IMR-90 (cell line): ENCODE results near the gene ZNF469. TPM values are rescaled to one million over a fixed set of nuclear protein-coding genes. Genes with fewer than 3 reads are reported as not detected.

Experiments
- ATAC-seq: fragments of 200-7000 bp; cut with Tn5 transposase; 2 replicates; pipeline ENCODE4 v1.9.1; 2020; ENCODE audit warnings: low read depth, mild to moderate bottlenecking, moderate library complexity
- BruUV-seq: library from RNA; stranded (reverse); fragments of 400-500 nt; replicated peaks from 2 replicates; lab custom pipeline; 2021; lab: Mats Ljungman, UMichigan
- CTCF ChIA-PET: fragments of 300-600 bp; formaldehyde crosslinking; extraction: SDS; loops from one replicate; lab custom pipeline; 2021; ENCODE audit warnings: antibody characterized with exemption; lab: Yijun Ruan, JAX
- POLR2A ChIA-PET: fragments of 300-600 bp; sonication (Branson Sonifier 250); formaldehyde crosslinking; loops from one replicate; lab custom pipeline; 2022; ENCODE audit warnings: antibody characterized with exemption; ENCODE audit not compliant: unreplicated experiment; lab: Charles Lee
- DNase-seq: peaks from one replicate; pipeline ENCODE4 v3.0.0; 2013
- H2AFZ ChIP-seq: replicated peaks from 2 replicates; pipeline ENCODE3; 2013; ENCODE audit warnings: low read length, mild to moderate bottlenecking; ENCODE audit not compliant: poor library complexity
- H2AK5ac ChIP-seq: 2 replicates; pipeline ENCODE4 v1.6.1; 2013; ENCODE audit warnings: low read depth, low read length, inconsistent platforms
- H2AK9ac ChIP-seq: replicated peaks from 2 replicates; pipeline ENCODE3; 2013; ENCODE audit warnings: mild to moderate bottlenecking, low read depth, low read length, moderate library complexity; ENCODE audit not compliant: poor library complexity
- H2BK120ac ChIP-seq: 2 replicates; pipeline ENCODE4 v1.6.1; 2013; ENCODE audit warnings: low read depth, low read length, inconsistent platforms
- H2BK15ac ChIP-seq: 3 replicates; pipeline ENCODE4 v1.6.1; 2013; ENCODE audit warnings: low read depth, low read length, inconsistent platforms
- H2BK20ac ChIP-seq: 2 replicates; pipeline ENCODE4 v1.6.1; 2013; ENCODE audit warnings: low read depth, mild to moderate bottlenecking, inconsistent platforms, low read length, moderate library complexity
- H2BK5ac ChIP-seq: 2 replicates; pipeline ENCODE4 v1.6.1; 2013; ENCODE audit warnings: mild to moderate bottlenecking, low read depth, low read length, inconsistent platforms; ENCODE audit not compliant: poor library complexity, severe bottlenecking
- H3K14ac ChIP-seq: replicated peaks from 2 replicates; pipeline ENCODE4 v1.6.1; 2013; ENCODE audit warnings: low read depth, low read length, inconsistent platforms
- H3K18ac ChIP-seq: 2 replicates; pipeline ENCODE4 v1.6.1; 2013; ENCODE audit warnings: low read depth, low read length, control low read depth
- H3K23ac ChIP-seq: 2 replicates; pipeline ENCODE4 v1.6.1; 2013; ENCODE audit warnings: low read depth, low read length, inconsistent platforms
- H3K27ac ChIP-seq: 2 replicates; pipeline ENCODE4 v1.5.1; 2013; ENCODE audit warnings: mild to moderate bottlenecking, control low read depth, low read length; ENCODE audit not compliant: insufficient read depth
- H3K27me3 ChIP-seq: 2 replicates; pipeline ENCODE4 v1.6.1; 2013; ENCODE audit warnings: low read length; ENCODE audit not compliant: control insufficient read depth, insufficient read depth
- H3K36me3 ChIP-seq: 2 replicates; pipeline ENCODE4 v1.6.1; 2013; ENCODE audit warnings: low read length, mixed read lengths; ENCODE audit not compliant: control insufficient read depth, insufficient read depth
- H3K4ac ChIP-seq: 2 replicates; pipeline ENCODE4 v1.6.1; 2013; ENCODE audit warnings: low read depth, low read length, inconsistent platforms
- H3K4me1 ChIP-seq: 2 replicates; pipeline ENCODE4 v1.6.1; 2013; ENCODE audit warnings: low read length, mixed read lengths; ENCODE audit not compliant: control insufficient read depth, insufficient read depth
- H3K4me2 ChIP-seq: 2 replicates; pipeline ENCODE4 v1.6.1; 2013; ENCODE audit warnings: low read depth, mild to moderate bottlenecking, control low read depth, low read length, moderate library complexity
- H3K4me3 ChIP-seq: 2 replicates; pipeline ENCODE4 v1.5.1; 2013; ENCODE audit warnings: low read depth, mild to moderate bottlenecking, control low read depth, low read length, moderate library complexity; ENCODE audit not compliant: insufficient read depth
- H3K56ac ChIP-seq: 2 replicates; pipeline ENCODE4 v1.6.1; 2013; ENCODE audit warnings: low read length, inconsistent platforms; ENCODE audit not compliant: insufficient read depth; ENCODE audit errors: extremely low read depth
- H3K79me1 ChIP-seq, 2 experiments: 2 replicates each; pipeline ENCODE4 v1.6.1; 2013; ENCODE audit warnings: low read length in 2 of 2, inconsistent platforms in 1 of 2, low read depth in 1 of 2
- H3K9ac ChIP-seq: 2 replicates; pipeline ENCODE4 v1.6.1; 2013; ENCODE audit warnings: low read depth, low read length, control low read depth
- H3K9me1 ChIP-seq: 2 replicates; pipeline ENCODE4 v1.6.1; 2013; ENCODE audit warnings: low read length, inconsistent platforms; ENCODE audit not compliant: insufficient read depth
- H3K9me3 ChIP-seq: 2 replicates; pipeline ENCODE4 v1.6.1; 2013; ENCODE audit warnings: low read length; ENCODE audit not compliant: control insufficient read depth, insufficient read depth
- H4K20me1 ChIP-seq: 2 replicates; pipeline ENCODE4 v1.6.1; 2013; ENCODE audit warnings: low read length, inconsistent platforms; ENCODE audit not compliant: insufficient read depth
- H4K5ac ChIP-seq: 2 replicates; pipeline ENCODE4 v1.6.1; 2013; ENCODE audit warnings: mild to moderate bottlenecking, low read depth, low read length, control low read depth
- H4K8ac ChIP-seq, 2 experiments: 2 replicates each; pipeline ENCODE4 v1.6.1; 2013; ENCODE audit warnings: low read depth in 2 of 2, low read length in 2 of 2, control low read depth in 1 of 2, inconsistent platforms in 1 of 2
- H4K91ac ChIP-seq: 2 replicates; pipeline ENCODE4 v1.6.1; 2013; ENCODE audit warnings: low read depth, low read length, inconsistent platforms; ENCODE audit not compliant: insufficient read depth
- BHLHE40 ChIP-seq: fragments of 150-350 bp; IDR thresholded peaks from 2 replicates; pipeline ENCODE4 v1.6.1; 2016; ENCODE audit warnings: mild to moderate bottlenecking, low read depth, low read length
- CEBPB ChIP-seq: IDR thresholded peaks from 2 replicates; pipeline ENCODE4 v1.6.1; 2012; ENCODE audit warnings: low read depth, low read length, improper control_type of control experiment
- CHD1 ChIP-seq: IDR thresholded peaks from 2 replicates; pipeline ENCODE4 v1.6.1; 2012; ENCODE audit warnings: low read depth, low read length, improper control_type of control experiment
- FOS ChIP-seq: fragments of 150-350 bp; IDR thresholded peaks from 2 replicates; pipeline ENCODE4 v1.6.1; 2016; ENCODE audit warnings: low read depth, low read length
- MAFK ChIP-seq: IDR thresholded peaks from 2 replicates; pipeline ENCODE4 v1.6.1; 2012; ENCODE audit warnings: low read depth, low read length, improper control_type of control experiment
- MAZ ChIP-seq: IDR thresholded peaks from 2 replicates; pipeline ENCODE4 v1.6.1; 2012; ENCODE audit warnings: low read depth, mild to moderate bottlenecking, low read length, improper control_type of control experiment, moderate library complexity, borderline replicate concordance
- MXI1 ChIP-seq: IDR thresholded peaks from 2 replicates; pipeline ENCODE4 v1.6.1; 2012; ENCODE audit warnings: low read depth, mild to moderate bottlenecking, low read length, moderate library complexity, borderline replicate concordance
- NFE2L2 ChIP-seq: fragments of 150-350 bp; IDR thresholded peaks from 2 replicates; pipeline ENCODE4 v1.6.1; 2016; ENCODE audit warnings: low read depth, mild to moderate bottlenecking, low read length
- POLR2A ChIP-seq: IDR thresholded peaks from 2 replicates; pipeline ENCODE4 v1.6.1; 2012; ENCODE audit warnings: mild to moderate bottlenecking, low read depth, low read length
- RAD21 ChIP-seq: IDR thresholded peaks from 2 replicates; pipeline ENCODE4 v1.6.1; 2012; ENCODE audit warnings: low read length, improper control_type of control experiment
- RCOR1 ChIP-seq: IDR thresholded peaks from 2 replicates; pipeline ENCODE4 v1.6.1; 2012; ENCODE audit warnings: mild to moderate bottlenecking, low read length, improper control_type of control experiment; ENCODE audit not compliant: insufficient replicate concordance
- RFX5 ChIP-seq: IDR thresholded peaks from 2 replicates; pipeline ENCODE4 v1.8.0; 2012; ENCODE audit warnings: low read depth, mild to moderate bottlenecking, low read length, moderate library complexity
- SMC3 ChIP-seq: fragments of 150-350 bp; IDR thresholded peaks from 2 replicates; pipeline ENCODE4 v1.6.1; 2016; ENCODE audit warnings: low read depth, mild to moderate bottlenecking, antibody characterized with exemption, low read length, moderate library complexity
- WGBS, 2 experiments: methylation state at CpG; one replicate each; pipeline versions ENCODE4 v1.1.5 to v1.1.7; 2013; ENCODE audit warnings: missing lambda C conversion rate in 2 of 2; ENCODE audit not compliant: insufficient read length in 1 of 2; ENCODE audit errors: extremely low coverage in 2 of 2; 5-methylcytosine and 5-hydroxymethylcytosine counted together
- dilution Hi-C: fragments of 300-500 bp; cut with HindIII; formaldehyde crosslinking; loops from one replicate; pipeline ENCODE4 v1.14.3; 2018; ENCODE audit warnings: low sequenced_read_pairs; ENCODE audit not compliant: unreplicated experiment
- in situ Hi-C: fragments of 300-500 bp; cut with MboI; formaldehyde crosslinking; loops from 3 replicates; pipeline ENCODE4 v1.14.3; 2019; ENCODE audit warnings: low sequenced_read_pairs, inconsistent platforms, mixed read lengths
- intact Hi-C: fragments of 100-400 bp; cut with micrococcal nuclease; formaldehyde crosslinking; loops from 2 replicates; pipeline ENCODE4 v1.10.0; 2022
- polyA plus RNA-seq, 3 experiments: library from polyadenylated mRNA; depleted of rRNA; stranded (reverse); fragments of >200 nt; gene quantifications; 2 replicates each; pipeline ENCODE4 v1.2.3, GENCODE V29; 2012; ENCODE audit warnings: low replicate concordance in 1 of 3
- total RNA-seq: library from RNA; depleted of rRNA; stranded (reverse); fragments of >200 nt; gene quantifications from 2 replicates; pipeline ENCODE4 v1.2.3, GENCODE V29; 2012
- TF ChIP-seq, protein P1 (sequence below): fragments of 150-350 bp; IDR thresholded peaks from 2 replicates; pipeline ENCODE4 v1.6.1; 2016; ENCODE audit warnings: low read depth, mild to moderate bottlenecking, low read length, moderate library complexity, borderline replicate concordance
- TF ChIP-seq, protein P2 (sequence below): conservative IDR thresholded peaks from 2 replicates; pipeline ENCODE4 v1.5.1; 2012; ENCODE audit warnings: mild to moderate bottlenecking, low read depth, low read length, improper control_type of control experiment
- TF ChIP-seq, protein P3 (sequence below): fragments of 150-350 bp; IDR thresholded peaks from 2 replicates; pipeline ENCODE4 v1.6.1; 2017; ENCODE audit warnings: mild to moderate bottlenecking, antibody characterized with exemption, low read length, low read depth

ZNF469 gene
- total and polyA plus RNA-seq, 2 of the 4 experiments (the other 2 are of a cell fraction): 1.1 to 13.3 TPM

DNA sequence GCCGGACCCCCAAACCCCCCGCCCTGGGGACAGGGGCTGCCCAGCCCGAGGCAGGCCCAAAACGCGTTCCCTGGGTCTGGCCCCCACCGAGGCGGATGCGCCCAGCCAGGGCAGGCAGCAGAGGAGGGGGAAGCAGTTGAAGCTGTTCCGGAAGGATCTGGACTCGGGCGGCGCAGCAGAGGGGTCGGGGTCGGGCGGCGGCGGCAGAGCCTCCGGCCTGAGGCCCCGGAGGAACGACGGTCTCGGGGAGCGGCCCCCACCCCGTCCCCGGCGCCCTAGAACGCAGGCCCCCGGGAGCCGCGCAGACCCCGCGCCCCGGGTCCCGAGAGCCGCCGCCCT, 47.4 kb downstream of the ZNF469 start:
- no peak overlapping the region for H3K9ac ChIP-seq
- intact Hi-C loops: no loop called here

More for the DNA sequence above, 47.4 kb downstream of the ZNF469 start:
- Histone ChIP-seq H3K14ac (no peak overlapping the region), H4K20me1 (peaks cover 31% of the 10 kb centered on the region), H3K27me3 (no peaks in the 10 kb centered on the region), H2BK15ac (no peak overlapping the region), H3K27ac (no peak overlapping the region), H2BK120ac (no peak overlapping the region), H3K4me3 (no peak overlapping the region), H3K9me3 (no peaks in the 10 kb centered on the region), H3K18ac (no peak overlapping the region), H2BK20ac (no peak overlapping the region), H2AFZ (no peak overlapping the region), H2AK9ac (no peak overlapping the region), H3K23ac (no peak overlapping the region), H3K79me1 (peaks cover 0 to 42% of the 10 kb centered on the region in 2 experiments; a peak in 3 of 4 replicates), H3K9me1 (no peaks in the 10 kb centered on the region), H3K4me2 (no peak overlapping the region), H3K4me1 (no peaks in the 10 kb centered on the region; the same call in 1 of the 2 replicates), H4K91ac (no peak overlapping the region), H4K5ac (no peak overlapping the region), H4K8ac (no peak overlapping the region), H3K56ac (no peak overlapping the region), H2AK5ac (no peak overlapping the region), H3K36me3 (peaks cover 77% of the 10 kb centered on the region), H3K4ac (no peak overlapping the region), H2BK5ac (no peak overlapping the region)
- no TSS peak for BruUV-seq
- dilution Hi-C loops: no loop called here
- TF ChIP-seq BHLHE40 (no peak), SMC3 (no peak), POLR2A (no peak), CHD1 (no peak), RCOR1 (no peak), MXI1 (no peak), MAFK (no peak), FOS (no peak), RAD21 (no peak), RFX5 (no peak), MAZ (no peak), CEBPB (no peak), NFE2L2 (no peak)
- TF ChIP-seq, protein P1, sequence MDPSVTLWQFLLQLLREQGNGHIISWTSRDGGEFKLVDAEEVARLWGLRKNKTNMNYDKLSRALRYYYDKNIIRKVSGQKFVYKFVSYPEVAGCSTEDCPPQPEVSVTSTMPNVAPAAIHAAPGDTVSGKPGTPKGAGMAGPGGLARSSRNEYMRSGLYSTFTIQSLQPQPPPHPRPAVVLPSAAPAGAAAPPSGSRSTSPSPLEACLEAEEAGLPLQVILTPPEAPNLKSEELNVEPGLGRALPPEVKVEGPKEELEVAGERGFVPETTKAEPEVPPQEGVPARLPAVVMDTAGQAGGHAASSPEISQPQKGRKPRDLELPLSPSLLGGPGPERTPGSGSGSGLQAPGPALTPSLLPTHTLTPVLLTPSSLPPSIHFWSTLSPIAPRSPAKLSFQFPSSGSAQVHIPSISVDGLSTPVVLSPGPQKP: no peak
- TF ChIP-seq, protein P2, sequence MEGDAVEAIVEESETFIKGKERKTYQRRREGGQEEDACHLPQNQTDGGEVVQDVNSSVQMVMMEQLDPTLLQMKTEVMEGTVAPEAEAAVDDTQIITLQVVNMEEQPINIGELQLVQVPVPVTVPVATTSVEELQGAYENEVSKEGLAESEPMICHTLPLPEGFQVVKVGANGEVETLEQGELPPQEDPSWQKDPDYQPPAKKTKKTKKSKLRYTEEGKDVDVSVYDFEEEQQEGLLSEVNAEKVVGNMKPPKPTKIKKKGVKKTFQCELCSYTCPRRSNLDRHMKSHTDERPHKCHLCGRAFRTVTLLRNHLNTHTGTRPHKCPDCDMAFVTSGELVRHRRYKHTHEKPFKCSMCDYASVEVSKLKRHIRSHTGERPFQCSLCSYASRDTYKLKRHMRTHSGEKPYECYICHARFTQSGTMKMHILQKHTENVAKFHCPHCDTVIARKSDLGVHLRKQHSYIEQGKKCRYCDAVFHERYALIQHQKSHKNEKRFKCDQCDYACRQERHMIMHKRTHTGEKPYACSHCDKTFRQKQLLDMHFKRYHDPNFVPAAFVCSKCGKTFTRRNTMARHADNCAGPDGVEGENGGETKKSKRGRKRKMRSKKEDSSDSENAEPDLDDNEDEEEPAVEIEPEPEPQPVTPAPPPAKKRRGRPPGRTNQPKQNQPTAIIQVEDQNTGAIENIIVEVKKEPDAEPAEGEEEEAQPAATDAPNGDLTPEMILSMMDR: no peak
- TF ChIP-seq, protein P3, sequence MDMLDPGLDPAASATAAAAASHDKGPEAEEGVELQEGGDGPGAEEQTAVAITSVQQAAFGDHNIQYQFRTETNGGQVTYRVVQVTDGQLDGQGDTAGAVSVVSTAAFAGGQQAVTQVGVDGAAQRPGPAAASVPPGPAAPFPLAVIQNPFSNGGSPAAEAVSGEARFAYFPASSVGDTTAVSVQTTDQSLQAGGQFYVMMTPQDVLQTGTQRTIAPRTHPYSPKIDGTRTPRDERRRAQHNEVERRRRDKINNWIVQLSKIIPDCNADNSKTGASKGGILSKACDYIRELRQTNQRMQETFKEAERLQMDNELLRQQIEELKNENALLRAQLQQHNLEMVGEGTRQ: no peak
- DNase-seq: no peak
- ChIA-PET POLR2A (no interaction called here), CTCF (no interaction called here)
- in situ Hi-C loops: no loop called here
- no peak for ATAC-seq
- WGBS, 2 experiments: 63% methylated on average over 8 of the region's 36 CpGs; no CpG with 5 or more reads in 1 of the 2 experiments
